HepG2 (cell line): Measurements from ENCODE around the gene CRTC2. TPM values are rescaled to one million over a fixed set of nuclear protein-coding genes. Genes with fewer than 3 reads are reported as not detected.

Source experiments
- ARNT2 ChIP-seq: sonication (generic); formaldehyde crosslinking; IDR thresholded peaks from 2 replicates; pipeline ENCODE4 v1.8.0; 2022; ENCODE audit warnings: mild to moderate bottlenecking, low read depth, missing genetic modification reagents, moderate library complexity
- ATF7-NPFF ChIP-seq: sonication (generic); formaldehyde crosslinking; IDR thresholded peaks from 2 replicates; pipeline ENCODE4 v1.8.1; 2023; ENCODE audit warnings: mild to moderate bottlenecking, low read depth, missing genetic modification reagents, moderate library complexity
- BRCA1 ChIP-seq: sonication (generic); formaldehyde crosslinking; IDR thresholded peaks from 2 replicates; pipeline ENCODE4 v1.4.0; 2020; ENCODE audit warnings: missing genetic modification reagents
- CCDC6 ChIP-seq: sonication (generic); formaldehyde crosslinking; IDR thresholded peaks from 2 replicates; pipeline ENCODE4 v1.8.1; 2022; ENCODE audit warnings: mild to moderate bottlenecking, missing genetic modification reagents, moderate library complexity
- FLYWCH1 ChIP-seq: sonication (generic); formaldehyde crosslinking; IDR thresholded peaks from 2 replicates; pipeline ENCODE4 v1.8.1; 2023; ENCODE audit warnings: mild to moderate bottlenecking, missing genetic modification reagents
- FOXK2 ChIP-seq: fragments of 450-650 bp; IDR thresholded peaks from 2 replicates; pipeline ENCODE4 v1.6.1; 2016
- HMG20B ChIP-seq: conservative IDR thresholded peaks from 2 replicates; pipeline ENCODE4 v1.6.1; 2016; ENCODE audit warnings: missing genetic modification reagents, missing compliant biosample characterization
- MEIS1 ChIP-seq: sonication (generic); formaldehyde crosslinking; IDR thresholded peaks from 2 replicates; pipeline ENCODE4 v1.9.0; 2021; ENCODE audit warnings: mild to moderate bottlenecking, missing genetic modification reagents, moderate library complexity, borderline replicate concordance
- MIXL1 ChIP-seq: IDR thresholded peaks from 2 replicates; pipeline ENCODE4 v1.6.1; 2016
- MXD3 ChIP-seq: IDR thresholded peaks from 2 replicates; pipeline ENCODE4 v1.6.1; 2016; ENCODE audit warnings: mild to moderate bottlenecking, missing biosample characterization, missing genetic modification reagents
- NFATC3 ChIP-seq: sonication (generic); formaldehyde crosslinking; IDR thresholded peaks from 2 replicates; pipeline ENCODE4 v1.5.1; 2020; ENCODE audit warnings: mild to moderate bottlenecking, missing genetic modification reagents
- PTBP1 ChIP-seq: fragments of 200-400 bp; formaldehyde crosslinking; IDR thresholded peaks from 2 replicates; pipeline ENCODE4 v1.6.1; 2018; ENCODE audit warnings: low read length, low read depth; ENCODE audit not compliant: poor library complexity, severe bottlenecking
- REPIN1 ChIP-seq: sonication (generic); formaldehyde crosslinking; IDR thresholded peaks from 2 replicates; pipeline ENCODE4 v1.8.0; 2022; ENCODE audit warnings: missing genetic modification reagents, low read depth, mild to moderate bottlenecking, borderline replicate concordance
- SAFB2 ChIP-seq: sonication (generic); formaldehyde crosslinking; IDR thresholded peaks from 2 replicates; pipeline ENCODE4 v1.5.1; 2020; ENCODE audit warnings: missing genetic modification reagents, low read depth, mild to moderate bottlenecking, borderline replicate concordance
- SP140L ChIP-seq: sonication (generic); formaldehyde crosslinking; IDR thresholded peaks from 2 replicates; pipeline ENCODE4 v1.4.0; 2020; ENCODE audit warnings: missing genetic modification reagents, borderline replicate concordance
- TEAD3 ChIP-seq: optimal IDR thresholded peaks from 2 replicates; pipeline ENCODE3; 2016; ENCODE audit warnings: borderline replicate concordance
- TRIM22 ChIP-seq: fragments of 450-650 bp; IDR thresholded peaks from 2 replicates; pipeline ENCODE4 v1.6.1; 2017
- ZNF280B ChIP-seq: sonication (generic); formaldehyde crosslinking; IDR thresholded peaks from 2 replicates; pipeline ENCODE4 v1.5.0; 2020; ENCODE audit warnings: missing genetic modification reagents, mild to moderate bottlenecking, borderline replicate concordance
- ZNF33B ChIP-seq: sonication (generic); formaldehyde crosslinking; IDR thresholded peaks from 2 replicates; pipeline ENCODE4 v1.5.1; 2020; ENCODE audit warnings: mild to moderate bottlenecking, missing genetic modification reagents
- ZNF687 ChIP-seq: sonication (generic); formaldehyde crosslinking; IDR thresholded peaks from 2 replicates; pipeline ENCODE4 v1.5.1; 2020; ENCODE audit warnings: mild to moderate bottlenecking, missing genetic modification reagents, moderate library complexity
- ZSCAN12 ChIP-seq: sonication (generic); formaldehyde crosslinking; IDR thresholded peaks from 2 replicates; pipeline ENCODE4 v1.9.0; 2021; ENCODE audit warnings: mild to moderate bottlenecking, missing genetic modification reagents
- polyA plus RNA-seq, 8 experiments: library from polyadenylated mRNA; depleted of rRNA in 3 of 8; stranded (reverse) in 7 of 8; unstranded in 1 of 8; fragments of >200 nt; fragmentation: Illumina TruSeq in 4 of 8; extraction: Trizol in 4 of 8; gene quantifications; 2 replicates each; pipeline versions ENCODE4 v1.2.1 to v1.2.3, GENCODE V29; 2011 to 2016; ENCODE audit warnings: low read depth in 4 of 8, missing spikeins in 1 of 8, mixed read lengths in 1 of 8; ENCODE audit not compliant: insufficient read depth in 1 of 8
- total RNA-seq, 5 experiments: library from RNA; depleted of rRNA; stranded (reverse); fragments of >200 nt; fragmentation: Illumina TruSeq; extraction: Trizol; gene quantifications; 2 replicates each; pipeline ENCODE4 v1.2.3, GENCODE V29; 2016; ENCODE audit warnings: low read depth in 1 of 5

The CRTC2 gene
- total and polyA plus RNA-seq, 2 of the 13 experiments (the other 11 are each of a cell fraction or from before 2014, with no cell fraction given), result 6.1 to 26.7 TPM

- peak; percentile 37; the same call in 1 of the 2 replicates for TF ChIP-seq NFATC3
- no peak for TF ChIP-seq BRCA1
- no peak for TF ChIP-seq TRIM22
- TF ChIP-seq PTBP1, result no peak
- no peak; the same call in 1 of the 2 replicates for TF ChIP-seq ZNF33B
- peak; percentile 89; the same call in 1 of the 2 replicates for TF ChIP-seq SAFB2 (CRISPR knock-in tag)
- TF ChIP-seq ZNF280B (CRISPR knock-in tag), result no peak; the same call in 1 of the 2 replicates
- peak; percentile 71 for TF ChIP-seq CCDC6
- TF ChIP-seq REPIN1, result peak; percentile 84; the same call in 1 of the 2 replicates
- TF ChIP-seq HMG20B, result 0 out of 2 replicates have a peak, but pooled peaks have one; percentile 5
- peak; percentile 80 for TF ChIP-seq ZNF687 (CRISPR knock-in tag)
- TF ChIP-seq MEIS1 (CRISPR knock-in tag), result peak; percentile 84
- peak; percentile 78 for TF ChIP-seq ARNT2 (CRISPR knock-in tag)
- TF ChIP-seq FOXK2, result peak; percentile 7; the same call in 1 of the 2 replicates
- 0 out of 2 replicates have a peak, but pooled peaks have one; percentile 24 for TF ChIP-seq ZSCAN12 (CRISPR knock-in tag)
- peak; percentile 49; the same call in 1 of the 2 replicates for TF ChIP-seq SP140L
- peak; percentile 71 for TF ChIP-seq TEAD3 (CRISPR knock-in tag)
- peak; percentile 75; the same call in 1 of the 2 replicates for TF ChIP-seq MXD3 (CRISPR knock-in tag)
- TF ChIP-seq ATF7-NPFF (CRISPR knock-in tag), result peak; percentile 71
- TF ChIP-seq FLYWCH1 (CRISPR knock-in tag), result no peak
- peak; percentile 71 for TF ChIP-seq MIXL1 (CRISPR knock-in tag)
These were observed 32.2 kb upstream of the CRTC2 start, which contains the start of gene RPS27 (continued) for GRCh38 chr1:153990468-153991150.
